Immature natural killer cell (primary cell): Measurements from ENCODE around the gene RPL35A. TPM values are rescaled to one million over a fixed set of nuclear protein-coding genes. Genes with fewer than 3 reads are reported as not detected.
"Not testable (repeated sequence)": the region's sequence is repeated elsewhere in the genome, so short reads cannot be mapped to it uniquely, and the experiment has no call there.

ENCODE experiments used
- DNase-seq, 3 donors: peaks; one replicate each; pipeline ENCODE4 v3.0.0; 2022; ENCODE audit warnings: mixed read lengths in 1 of 3
- H3K27ac Mint-ChIP-seq, 6 donors: one replicate each; pipeline ENCODE4 v1.8.0; 2020; ENCODE audit warnings: mixed read lengths in 6 of 6, mild to moderate bottlenecking in 5 of 6, inconsistent platforms in 4 of 6, moderate library complexity in 3 of 6
- H3K27me3 Mint-ChIP-seq, 3 donors: one replicate each; pipeline ENCODE4 v1.8.0; 2020 to 2021; ENCODE audit warnings: low read depth in 3 of 3, mild to moderate bottlenecking in 3 of 3, mixed read lengths in 3 of 3, moderate library complexity in 3 of 3, inconsistent platforms in 1 of 3
- H3K36me3 Mint-ChIP-seq, 3 donors: one replicate each; pipeline ENCODE4 v1.8.0; 2020; ENCODE audit warnings: mixed read lengths in 3 of 3, inconsistent platforms in 2 of 3, mild to moderate bottlenecking in 2 of 3
- H3K4me1 Mint-ChIP-seq, 2 donors: one replicate each; pipeline ENCODE4 v1.8.0; 2020; ENCODE audit warnings: inconsistent platforms in 2 of 2, mild to moderate bottlenecking in 2 of 2, mixed read lengths in 2 of 2, moderate library complexity in 1 of 2
- H3K4me3 Mint-ChIP-seq, 5 donors: one replicate each; pipeline ENCODE4 v1.8.0; 2020; ENCODE audit warnings: mild to moderate bottlenecking in 5 of 5, mixed read lengths in 5 of 5, inconsistent platforms in 3 of 5, moderate library complexity in 3 of 5
- H3K9me3 Mint-ChIP-seq, 6 donors: one replicate each; pipeline ENCODE4 v1.8.0; 2020; ENCODE audit warnings: mild to moderate bottlenecking in 6 of 6, mixed read lengths in 6 of 6, inconsistent platforms in 4 of 6, moderate library complexity in 3 of 6
- polyA plus RNA-seq, 3 donors: library from polyadenylated mRNA; unstranded; fragments of 300-500 nt; fragmentation: Illumina TruSeq; gene quantifications; one replicate each; pipeline ENCODE4 v1.2.3, GENCODE V29; 2021

The RPL35A gene
- polyA plus RNA-seq, 3 donors from 2014 or later: 429 to 1,389 (median 854) TPM

GRCh38 chr3:197927578-197927977, 22.4 kb upstream of the RPL35A start:
- peaks cover 18 to 42% (median 25%) of the 10 kb centered on the region in 3 donors for H3K36me3 Mint-ChIP-seq
- not testable (repeated sequence) for H3K4me3 Mint-ChIP-seq, H3K9me3 Mint-ChIP-seq, DNase-seq, H3K4me1 Mint-ChIP-seq, H3K27me3 Mint-ChIP-seq, H3K27ac Mint-ChIP-seq

- Mint-ChIP-seq H3K27ac (no peak overlapping the region), H3K4me3 (no peak overlapping the region), H3K4me1 (peaks cover 0 to 1% of the 10 kb centered on the region in 2 donors), H3K9me3 (no peaks in the 10 kb centered on the region), H3K36me3 (peaks cover 0 to 12% (median 11%) of the 10 kb centered on the region in 3 donors), H3K27me3 (peaks cover 0 to 1% (median 0%) of the 10 kb centered on the region in 3 donors)
- DNase-seq: no peak
Observed at GRCh38 chr3:197936819-197937384, 13.1 kb upstream of the RPL35A start.

- H3K27ac Mint-ChIP-seq: no peak overlapping the region
- peaks cover 0 to 1% of the 10 kb centered on the region in 2 donors for H3K4me1 Mint-ChIP-seq
- no peaks in the 10 kb centered on the region for H3K9me3 Mint-ChIP-seq
- H3K36me3 Mint-ChIP-seq: peaks cover 0 to 12% (median 11%) of the 10 kb centered on the region in 3 donors
- no peak overlapping the region for H3K4me3 Mint-ChIP-seq
- H3K27me3 Mint-ChIP-seq: peaks cover 0 to 3% (median 0%) of the 10 kb centered on the region in 3 donors
- DNase-seq: no peak
Observed at GRCh38 chr3:197940745-197941384, 9.1 kb upstream of the RPL35A start.

- Mint-ChIP-seq H3K27me3 (peaks cover 0 to 3% (median 0%) of the 10 kb centered on the region in 3 donors), H3K27ac (no peak overlapping the region), H3K4me3 (no peak overlapping the region), H3K4me1 (peaks cover 0 to 1% of the 10 kb centered on the region in 2 donors), H3K36me3 (peaks cover 0 to 11% (median 10%) of the 10 kb centered on the region in 3 donors), H3K9me3 (no peaks in the 10 kb centered on the region)
- DNase-seq: peak in 2 of 3 donors; percentile 27 to 39
Observed at GRCh38 chr3:197942956-197943556, 6.9 kb upstream of the RPL35A start.

GRCh38 chr3:197949191-197949777, 706 bp upstream of the RPL35A start:
- Mint-ChIP-seq H3K36me3 (peaks cover 11 to 13% (median 13%) of the 10 kb centered on the region in 3 donors), H3K27me3 (peaks cover 6 to 17% (median 7%) of the 10 kb centered on the region in 3 donors), H3K4me3 (peak overlapping the region; percentile 97 to 98 (median 97)), H3K27ac (peak overlapping the region; percentile 94 to 100 (median 97)), H3K4me1 (peaks cover 35 to 44% of the 10 kb centered on the region in 2 donors), H3K9me3 (no peaks in the 10 kb centered on the region)
- DNase-seq: no peak

GRCh38 chr3:197950677-197951061, 679 bp downstream of the RPL35A start:
- peaks cover 38 to 45% of the 10 kb centered on the region in 2 donors for H3K4me1 Mint-ChIP-seq
- DNase-seq: no peak
- peaks cover 6 to 17% (median 7%) of the 10 kb centered on the region in 3 donors for H3K27me3 Mint-ChIP-seq
- no peaks in the 10 kb centered on the region for H3K9me3 Mint-ChIP-seq
- peak overlapping the region; percentile 94 to 100 (median 97) for H3K27ac Mint-ChIP-seq
- H3K36me3 Mint-ChIP-seq: peaks cover 14 to 24% (median 17%) of the 10 kb centered on the region in 3 donors
- H3K4me3 Mint-ChIP-seq: peak overlapping the region; percentile 97 to 98 (median 97)

- peaks cover 6 to 17% (median 7%) of the 10 kb centered on the region in 3 donors for H3K27me3 Mint-ChIP-seq
- H3K4me1 Mint-ChIP-seq: peaks cover 38 to 45% of the 10 kb centered on the region in 2 donors
- H3K4me3 Mint-ChIP-seq: peak overlapping the region; percentile 97 to 98 (median 97)
- peak overlapping the region; percentile 94 to 100 (median 97) for H3K27ac Mint-ChIP-seq
- peaks cover 19 to 29% (median 19%) of the 10 kb centered on the region in 3 donors for H3K36me3 Mint-ChIP-seq
- H3K9me3 Mint-ChIP-seq: no peaks in the 10 kb centered on the region
- no peak for DNase-seq
Observed at GRCh38 chr3:197951392-197951990, 1.5 kb downstream of the RPL35A start.

- H3K36me3 Mint-ChIP-seq: peaks cover 19 to 34% (median 19%) of the 10 kb centered on the region in 3 donors
- H3K27me3 Mint-ChIP-seq: peaks cover 6 to 18% (median 7%) of the 10 kb centered on the region in 3 donors
- no peaks in the 10 kb centered on the region for H3K9me3 Mint-ChIP-seq
- peaks cover 39 to 54% of the 10 kb centered on the region in 2 donors for H3K4me1 Mint-ChIP-seq
- DNase-seq: no peak
- peak overlapping the region in 1 of 6 donors; percentile 43 for H3K27ac Mint-ChIP-seq
- peak overlapping the region in 2 of 5 donors; percentile 13 to 30 for H3K4me3 Mint-ChIP-seq
Observed at GRCh38 chr3:197952440-197952839, 2.5 kb downstream of the RPL35A start.

- peaks cover 19 to 34% (median 20%) of the 10 kb centered on the region in 3 donors for H3K36me3 Mint-ChIP-seq
- peak overlapping the region; percentile 12 to 80 (median 68) for H3K27ac Mint-ChIP-seq
- H3K27me3 Mint-ChIP-seq: peaks cover 6 to 21% (median 7%) of the 10 kb centered on the region in 3 donors
- no peak for DNase-seq
- H3K9me3 Mint-ChIP-seq: no peaks in the 10 kb centered on the region
- peak overlapping the region in 3 of 5 donors; percentile 26 to 62 (median 31) for H3K4me3 Mint-ChIP-seq
- H3K4me1 Mint-ChIP-seq: peaks cover 42 to 62% of the 10 kb centered on the region in 2 donors
Observed at GRCh38 chr3:197953325-197953724, 3.3 kb downstream of the RPL35A start.

- Mint-ChIP-seq H3K4me1 (peaks cover 46 to 66% of the 10 kb centered on the region in 2 donors), H3K4me3 (peak overlapping the region in 1 of 5 donors; percentile 62), H3K36me3 (peaks cover 19 to 34% (median 22%) of the 10 kb centered on the region in 3 donors), H3K9me3 (no peaks in the 10 kb centered on the region), H3K27ac (peak overlapping the region in 5 of 6 donors; percentile 12 to 80 (median 73)), H3K27me3 (peaks cover 6 to 19% (median 7%) of the 10 kb centered on the region in 3 donors)
- DNase-seq: no peak
Observed at GRCh38 chr3:197953881-197954280, 3.9 kb downstream of the RPL35A start.

- peaks cover 19 to 34% (median 22%) of the 10 kb centered on the region in 3 donors for H3K36me3 Mint-ChIP-seq
- no peak for DNase-seq
- H3K4me3 Mint-ChIP-seq: no peak overlapping the region
- H3K4me1 Mint-ChIP-seq: peaks cover 49 to 65% of the 10 kb centered on the region in 2 donors
- peaks cover 0 to 20% (median 6%) of the 10 kb centered on the region in 3 donors for H3K27me3 Mint-ChIP-seq
- no peaks in the 10 kb centered on the region for H3K9me3 Mint-ChIP-seq
- peak overlapping the region in 5 of 6 donors; percentile 18 to 64 (median 51) for H3K27ac Mint-ChIP-seq
Observed at GRCh38 chr3:197955892-197956477, 6.0 kb downstream of the RPL35A start.

- peaks cover 0 to 20% (median 6%) of the 10 kb centered on the region in 3 donors for H3K27me3 Mint-ChIP-seq
- H3K4me3 Mint-ChIP-seq: no peak overlapping the region
- no peak for DNase-seq
- peak overlapping the region in 5 of 6 donors; percentile 28 to 68 (median 49) for H3K27ac Mint-ChIP-seq
- H3K9me3 Mint-ChIP-seq: no peaks in the 10 kb centered on the region
- peaks cover 19 to 34% (median 22%) of the 10 kb centered on the region in 3 donors for H3K36me3 Mint-ChIP-seq
- H3K4me1 Mint-ChIP-seq: peaks cover 50 to 65% of the 10 kb centered on the region in 2 donors
Observed at GRCh38 chr3:197956626-197956988, 6.6 kb downstream of the RPL35A start.

GRCh38 chr3:197957790-197958133, 7.8 kb downstream of the RPL35A start:
- no peaks in the 10 kb centered on the region for H3K9me3 Mint-ChIP-seq
- peaks cover 19 to 34% (median 22%) of the 10 kb centered on the region in 3 donors for H3K36me3 Mint-ChIP-seq
- no peak for DNase-seq
- H3K4me3 Mint-ChIP-seq: peak overlapping the region in 1 of 5 donors; percentile 35
- H3K27me3 Mint-ChIP-seq: peaks cover 0 to 18% (median 4%) of the 10 kb centered on the region in 3 donors
- peak overlapping the region; percentile 41 to 90 (median 64) for H3K27ac Mint-ChIP-seq
- peaks cover 54 to 70% of the 10 kb centered on the region in 2 donors for H3K4me1 Mint-ChIP-seq
